K562 (cell line): ENCODE measurements around the gene ADAMTS14. TPM values are rescaled to one million over a fixed set of nuclear protein-coding genes. Genes with fewer than 3 reads are reported as not detected.

Experiments used
- CHD7 ChIP-seq: fragments of 200-600 bp; sonication (generic); IDR thresholded peaks from one replicate; pipeline ENCODE4 v1.6.1; 2012; ENCODE audit warnings: mild to moderate bottlenecking, low read depth, low read length, inconsistent platforms
- EHMT2 ChIP-seq: fragments of 450-650 bp; IDR thresholded peaks from 2 replicates; pipeline ENCODE4 v1.6.1; 2018; ENCODE audit warnings: antibody characterized with exemption
- ILF3 ChIP-seq: fragments of 450-650 bp; IDR thresholded peaks from 2 replicates; pipeline ENCODE4 v1.6.1; 2018; ENCODE audit warnings: antibody characterized with exemption, mild to moderate bottlenecking, moderate library complexity, borderline replicate concordance
- LARP7 ChIP-seq: fragments of 450-650 bp; IDR thresholded peaks from 2 replicates; pipeline ENCODE4 v1.6.1; 2016
- PHTF2 ChIP-seq: fragments of 250-450 bp; sonication (Bioruptor Pico); IDR thresholded peaks from 2 replicates; pipeline ENCODE4 v1.5.0; 2021; ENCODE audit warnings: mild to moderate bottlenecking
- POLR3G ChIP-seq: IDR thresholded peaks from 2 replicates; pipeline ENCODE4 v1.6.1; 2011; ENCODE audit not compliant: insufficient read length, insufficient replicate concordance; ENCODE audit errors: extremely low read depth
- ZBTB12 ChIP-seq: fragments of 250-450 bp; sonication (Bioruptor Pico); IDR thresholded peaks from 2 replicates; pipeline ENCODE4 v1.4.0; 2020
- ZBTB26 ChIP-seq: fragments of 450-650 bp; formaldehyde crosslinking; IDR thresholded peaks from 2 replicates; pipeline ENCODE4 v1.4.0; 2022; ENCODE audit warnings: missing genetic modification characterization
- polyA plus RNA-seq, 8 experiments: library from polyadenylated mRNA; depleted of rRNA in 4 of 8; stranded (reverse) in 5 of 8; unstranded in 3 of 8; fragments of >200 nt; fragmentation: Nextera tagmentation in 2 of 8; fragmentation: Illumina TruSeq in 1 of 8; extraction: Ambion mirVana in 2 of 8; extraction: Trizol in 1 of 8; gene quantifications; 2 replicates each; pipeline versions ENCODE4 v1.2.1 to v1.2.3, GENCODE V29; 2011 to 2014; ENCODE audit warnings: inconsistent platforms in 1 of 8, missing spikeins in 1 of 8
- total RNA-seq, 7 experiments: library from RNA; depleted of rRNA in 6 of 7; stranded (reverse); fragments of >200 nt in 6 of 7; fragmentation: Illumina TruSeq in 2 of 7; extraction: Trizol in 2 of 7; gene quantifications; 2 replicates each; pipeline versions ENCODE4 v1.2.1 to v1.2.3, GENCODE V29; 2011 to 2021; ENCODE audit warnings: low replicate concordance in 1 of 7
- TF ChIP-seq, protein P1 (sequence below), 3 experiments: fragments of 200-800 bp in 1 of 3; fragments of 250-450 bp in 1 of 3; fragments of 450-650 bp in 1 of 3; sonication (Bioruptor Pico) in 1 of 3; sonication (Bioruptor generic) in 1 of 3; formaldehyde crosslinking in 1 of 3; IDR thresholded peaks; 2 replicates each; pipeline versions ENCODE4 v1.6.1 to v1.8.0; 2016 to 2022; ENCODE audit warnings: mild to moderate bottlenecking in 2 of 3, missing genetic modification characterization in 2 of 3, missing compliant biosample characterization in 1 of 3, moderate library complexity in 1 of 3

ADAMTS14 gene
- total and polyA plus RNA-seq, 9 of the 15 experiments (the other 6 are each of a cell fraction or from before 2014, with no cell fraction given): 0.04 to 37.4 (median 15.9) TPM

- TF ChIP-seq PHTF2 (CRISPR knock-in tag) (no peak), CHD7 (no peak), ZBTB12 (CRISPR knock-in tag) (no peak), ILF3 (no peak), LARP7 (no peak), POLR3G (no peak), ZBTB26 (no peak), EHMT2 (0 out of 2 replicates have a peak, but pooled peaks have one; percentile 1)
- TF ChIP-seq, protein P1, sequence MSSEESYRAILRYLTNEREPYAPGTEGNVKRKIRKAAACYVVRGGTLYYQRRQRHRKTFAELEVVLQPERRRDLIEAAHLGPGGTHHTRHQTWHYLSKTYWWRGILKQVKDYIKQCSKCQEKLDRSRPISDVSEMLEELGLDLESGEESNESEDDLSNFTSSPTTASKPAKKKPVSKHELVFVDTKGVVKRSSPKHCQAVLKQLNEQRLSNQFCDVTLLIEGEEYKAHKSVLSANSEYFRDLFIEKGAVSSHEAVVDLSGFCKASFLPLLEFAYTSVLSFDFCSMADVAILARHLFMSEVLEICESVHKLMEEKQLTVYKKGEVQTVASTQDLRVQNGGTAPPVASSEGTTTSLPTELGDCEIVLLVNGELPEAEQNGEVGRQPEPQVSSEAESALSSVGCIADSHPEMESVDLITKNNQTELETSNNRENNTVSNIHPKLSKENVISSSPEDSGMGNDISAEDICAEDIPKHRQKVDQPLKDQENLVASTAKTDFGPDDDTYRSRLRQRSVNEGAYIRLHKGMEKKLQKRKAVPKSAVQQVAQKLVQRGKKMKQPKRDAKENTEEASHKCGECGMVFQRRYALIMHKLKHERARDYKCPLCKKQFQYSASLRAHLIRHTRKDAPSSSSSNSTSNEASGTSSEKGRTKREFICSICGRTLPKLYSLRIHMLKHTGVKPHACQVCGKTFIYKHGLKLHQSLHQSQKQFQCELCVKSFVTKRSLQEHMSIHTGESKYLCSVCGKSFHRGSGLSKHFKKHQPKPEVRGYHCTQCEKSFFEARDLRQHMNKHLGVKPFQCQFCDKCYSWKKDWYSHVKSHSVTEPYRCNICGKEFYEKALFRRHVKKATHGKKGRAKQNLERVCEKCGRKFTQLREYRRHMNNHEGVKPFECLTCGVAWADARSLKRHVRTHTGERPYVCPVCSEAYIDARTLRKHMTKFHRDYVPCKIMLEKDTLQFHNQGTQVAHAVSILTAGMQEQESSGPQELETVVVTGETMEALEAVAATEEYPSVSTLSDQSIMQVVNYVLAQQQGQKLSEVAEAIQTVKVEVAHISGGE (CRISPR knock-in tag; IDR thresholded peaks at IDR 0.05): 0 out of 6 replicates have a peak, but pooled peaks of 1 of the 3 experiments have one; percentile 3
Observed at GRCh38 chr10:70669015-70669414, 3.3 kb upstream of the ADAMTS14 start (continued).
